GM21528 (cell line): ENCODE data around the gene FOXR1.

ENCODE experiments used
- ATAC-seq: cut with Tn5 transposase; IDR thresholded peaks from one replicate; pipeline ENCODE4 v1.9.1; 2021; ENCODE audit warnings: mild to moderate bottlenecking, moderate library complexity; ENCODE audit not compliant: unreplicated experiment, low FRiP score

FOXR1 gene

DNA sequence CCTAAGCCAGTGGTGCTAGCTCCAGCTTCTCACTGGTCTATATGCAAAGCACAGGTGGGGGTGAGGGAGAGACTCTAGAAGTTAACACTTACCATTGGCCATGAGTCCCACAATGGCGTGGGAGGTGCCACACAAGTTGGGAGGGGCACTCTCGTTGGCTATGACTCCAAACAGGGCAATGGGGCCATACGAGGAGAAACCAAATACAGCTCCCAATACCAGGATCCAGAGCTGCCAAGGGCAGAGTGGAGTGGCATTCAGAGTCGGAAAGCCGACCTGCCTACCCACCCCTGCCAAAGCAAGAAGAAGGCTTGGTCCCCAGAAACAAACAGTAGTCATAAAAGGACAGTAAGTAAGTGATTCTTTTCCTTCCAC is 53.5 kb downstream of the FOXR1 start:
- ATAC-seq = no peak

DNA sequence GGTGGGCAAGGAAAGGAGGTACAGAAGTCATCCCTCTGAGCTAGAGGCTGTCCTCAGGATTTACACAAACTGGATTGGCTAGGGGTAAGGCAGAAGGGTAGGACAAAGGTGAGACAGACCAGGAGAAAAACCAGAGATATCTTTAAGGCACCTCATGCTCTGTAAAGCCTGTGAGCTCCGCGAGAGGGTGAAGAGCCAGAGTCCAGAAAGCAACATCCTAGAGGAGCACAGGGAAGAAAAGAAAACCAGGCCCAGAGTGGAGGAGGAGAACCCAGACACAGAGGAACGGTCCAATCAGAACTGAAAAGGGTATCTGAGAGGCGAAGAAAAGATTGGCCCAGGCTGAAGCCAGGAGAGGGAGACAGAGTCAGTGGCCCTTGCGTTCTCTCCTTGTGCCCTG is 54.0 kb downstream of the FOXR1 start:
- no peak for ATAC-seq

DNA sequence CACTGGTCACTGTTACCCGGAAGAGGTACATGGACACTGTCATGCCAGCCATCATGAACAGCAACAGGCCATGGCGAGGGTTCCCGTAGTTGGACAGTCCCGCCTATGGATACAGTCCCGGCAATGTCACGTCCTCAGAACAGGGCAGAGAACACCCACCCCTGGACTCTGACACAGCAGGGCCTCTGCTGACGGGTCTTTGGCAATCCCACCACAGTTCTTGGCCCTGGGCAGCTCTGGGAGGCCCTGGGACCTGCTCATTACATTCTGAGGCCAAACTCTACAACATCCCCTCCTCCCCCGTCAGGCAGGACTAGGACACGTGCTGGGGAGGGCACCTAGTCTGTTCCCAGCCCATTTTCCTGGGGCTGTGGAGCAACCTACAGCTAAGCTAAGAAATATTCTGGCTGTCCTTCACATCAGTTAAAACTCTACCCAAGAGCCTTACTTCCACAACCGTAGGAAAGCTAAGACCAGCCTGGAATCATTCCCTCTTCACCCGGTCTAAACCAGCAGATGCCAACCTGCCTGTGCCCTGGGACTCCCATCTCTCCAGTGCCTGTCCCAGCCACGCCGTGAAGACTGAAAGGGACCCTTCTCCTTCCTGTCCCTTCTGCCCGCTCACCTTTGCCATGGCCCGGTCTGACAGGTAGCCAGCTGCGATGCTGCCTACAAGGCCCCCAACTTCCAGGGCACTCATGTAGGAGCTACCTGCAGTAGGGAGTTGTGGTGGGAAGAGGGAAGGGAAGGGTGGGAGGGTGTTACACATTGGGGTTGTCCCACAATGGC is 54.6 kb downstream of the FOXR1 start:
- ATAC-seq = no peak

DNA sequence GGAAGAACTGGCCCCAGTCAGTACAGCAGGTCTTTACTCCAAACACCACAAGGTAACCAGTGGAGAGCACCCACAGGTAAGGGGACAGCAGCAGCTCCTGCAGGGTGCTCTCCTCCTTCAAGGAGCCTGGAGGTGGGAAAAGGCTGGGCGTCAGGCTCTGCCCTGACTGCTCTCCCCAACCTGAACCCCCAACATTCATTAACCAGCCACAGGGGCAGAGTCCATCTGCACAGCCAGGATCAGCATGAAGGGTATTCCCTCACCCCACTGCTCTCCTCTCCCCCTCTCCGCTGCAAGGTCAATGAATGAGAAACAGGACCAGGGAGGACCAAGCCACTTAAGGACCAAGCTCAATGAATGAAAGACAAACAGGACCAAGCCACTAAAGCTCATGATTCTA is 55.4 kb downstream of the FOXR1 start:
- no peak for ATAC-seq

DNA sequence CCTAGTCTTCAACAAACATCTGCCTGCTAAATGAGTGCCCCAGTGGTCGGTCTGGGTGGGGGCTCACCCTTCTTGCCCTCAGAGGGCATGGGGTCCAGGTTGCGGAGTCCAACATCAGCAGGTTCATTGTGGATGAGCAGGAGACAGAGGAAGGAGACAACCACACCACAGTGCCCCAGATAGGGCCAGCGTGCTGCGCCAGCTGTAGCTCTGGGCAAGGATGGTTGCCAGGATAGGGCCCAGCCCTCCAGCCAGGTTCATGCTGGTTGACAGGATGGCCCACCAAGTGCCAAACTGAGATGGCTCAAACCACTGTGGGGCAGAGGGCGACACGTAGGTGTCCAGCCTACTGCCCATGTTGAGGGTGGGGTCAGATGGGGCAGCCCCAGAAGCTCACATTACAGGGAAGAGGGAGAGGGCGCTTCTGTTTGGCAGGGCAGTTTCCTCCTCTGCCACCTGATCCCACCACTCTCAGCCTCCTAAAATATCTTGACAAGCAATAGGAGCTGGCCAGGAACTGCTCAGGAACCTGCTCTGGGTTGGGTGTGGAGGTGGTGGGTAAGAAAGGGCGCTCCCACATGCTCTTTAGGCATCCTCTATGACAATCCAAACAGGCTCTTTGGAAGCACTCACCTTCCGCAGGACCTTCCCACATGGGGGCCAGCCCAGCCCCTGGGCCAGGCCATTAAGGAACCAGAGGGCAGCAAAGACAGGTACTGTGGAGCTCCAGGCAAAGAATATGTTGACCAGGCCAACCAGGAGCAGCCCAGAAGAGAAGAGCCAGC is 56.2 kb downstream of the FOXR1 start:
- no peak for ATAC-seq

DNA sequence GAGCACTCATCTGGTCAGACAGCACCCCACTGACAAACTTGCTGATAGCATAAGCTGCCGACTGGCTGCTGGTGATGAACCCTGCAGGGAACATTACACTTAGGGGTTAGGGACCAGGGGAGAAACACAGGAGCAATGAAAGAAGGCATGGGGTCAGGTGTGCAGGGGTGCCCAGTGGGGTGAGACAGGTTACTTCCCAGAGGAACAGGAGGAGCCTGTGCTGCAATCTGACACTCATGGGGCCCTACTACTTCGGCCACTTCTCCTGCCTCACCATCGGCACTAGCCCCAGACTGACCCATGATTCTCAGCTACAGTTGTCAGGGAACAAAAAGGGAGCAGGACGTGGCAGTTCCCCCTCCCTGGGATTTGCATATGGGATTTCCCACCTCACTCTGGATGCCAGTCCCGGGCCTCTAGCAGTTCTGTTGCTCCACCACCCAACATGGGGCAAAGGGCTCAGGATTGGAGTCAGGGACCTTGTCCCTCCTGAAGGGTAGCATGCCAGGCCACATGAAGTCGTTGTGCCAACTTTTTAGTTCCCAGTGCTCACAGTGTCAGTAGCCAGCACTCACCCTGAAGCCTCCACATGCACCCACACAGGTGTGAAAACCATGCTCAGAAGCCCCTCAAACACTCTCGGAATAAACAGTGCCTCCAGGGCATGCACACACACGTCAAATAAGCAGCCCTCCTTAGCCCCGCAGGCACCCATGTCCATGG is 56.9 kb downstream of the FOXR1 start:
- ATAC-seq = no peak

DNA sequence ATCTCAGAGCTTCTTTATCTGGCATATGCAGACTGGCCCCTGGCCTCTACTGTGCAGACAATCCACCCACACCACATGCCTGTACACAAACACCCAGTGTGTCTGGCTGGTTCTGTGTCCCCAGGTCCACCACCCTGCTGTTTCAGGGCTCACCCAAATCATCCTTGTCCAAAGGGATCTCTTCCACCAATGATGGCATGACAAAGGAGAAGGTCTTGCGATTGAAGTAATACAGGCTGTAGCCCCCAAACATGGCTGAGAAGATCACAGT is 57.4 kb downstream of the FOXR1 start:
- no peak for ATAC-seq

DNA sequence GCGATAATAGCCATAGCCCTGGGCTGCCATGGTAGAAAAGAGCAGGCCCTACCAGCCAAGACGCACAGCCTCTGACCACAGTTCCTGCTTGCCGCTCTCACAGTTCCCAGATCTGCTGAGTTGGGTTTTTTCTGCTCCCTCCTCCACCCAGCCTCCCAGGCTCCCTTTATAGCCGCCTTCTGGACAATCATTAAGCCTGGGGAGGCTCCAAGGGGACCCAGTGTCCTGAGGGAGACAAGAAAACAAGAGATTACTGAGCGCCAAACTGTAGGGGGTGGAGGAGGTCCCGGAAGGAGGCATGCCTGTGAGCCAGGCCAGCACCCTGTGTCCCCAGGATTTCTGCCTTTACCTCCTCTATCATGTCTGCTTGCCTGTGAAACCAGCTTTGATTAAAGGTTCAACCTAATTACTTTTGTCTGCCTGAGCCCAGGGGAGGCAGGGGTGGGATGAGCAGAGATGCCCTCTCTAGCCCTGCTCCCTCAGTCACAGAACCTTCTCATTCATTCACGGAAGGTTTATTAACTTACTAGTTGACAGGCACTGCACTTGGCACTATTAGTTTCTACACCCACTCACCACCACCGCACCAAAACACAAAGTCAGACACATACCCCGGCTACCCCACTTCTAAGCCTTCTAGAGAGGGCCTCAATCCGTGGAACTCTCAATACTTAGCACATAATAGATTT is 57.9 kb downstream of the FOXR1 start:
- no peak for ATAC-seq

DNA sequence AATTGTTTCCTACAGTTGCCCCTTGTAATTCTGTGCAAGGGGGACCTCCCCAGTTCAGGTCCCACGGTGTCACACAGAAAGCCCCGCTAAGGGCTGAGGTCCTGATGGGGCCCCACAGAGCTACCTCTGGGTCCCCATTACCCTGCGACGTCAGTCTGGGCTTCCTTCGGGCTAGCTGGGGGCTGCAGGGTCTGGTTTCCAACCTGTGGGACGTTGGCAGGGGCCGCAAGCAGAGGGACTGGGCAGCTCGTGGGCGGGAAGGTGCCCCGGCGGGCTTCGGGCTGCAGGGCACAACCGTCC is 58.4 kb downstream of the FOXR1 start:
- peak; percentile 16 for ATAC-seq

DNA sequence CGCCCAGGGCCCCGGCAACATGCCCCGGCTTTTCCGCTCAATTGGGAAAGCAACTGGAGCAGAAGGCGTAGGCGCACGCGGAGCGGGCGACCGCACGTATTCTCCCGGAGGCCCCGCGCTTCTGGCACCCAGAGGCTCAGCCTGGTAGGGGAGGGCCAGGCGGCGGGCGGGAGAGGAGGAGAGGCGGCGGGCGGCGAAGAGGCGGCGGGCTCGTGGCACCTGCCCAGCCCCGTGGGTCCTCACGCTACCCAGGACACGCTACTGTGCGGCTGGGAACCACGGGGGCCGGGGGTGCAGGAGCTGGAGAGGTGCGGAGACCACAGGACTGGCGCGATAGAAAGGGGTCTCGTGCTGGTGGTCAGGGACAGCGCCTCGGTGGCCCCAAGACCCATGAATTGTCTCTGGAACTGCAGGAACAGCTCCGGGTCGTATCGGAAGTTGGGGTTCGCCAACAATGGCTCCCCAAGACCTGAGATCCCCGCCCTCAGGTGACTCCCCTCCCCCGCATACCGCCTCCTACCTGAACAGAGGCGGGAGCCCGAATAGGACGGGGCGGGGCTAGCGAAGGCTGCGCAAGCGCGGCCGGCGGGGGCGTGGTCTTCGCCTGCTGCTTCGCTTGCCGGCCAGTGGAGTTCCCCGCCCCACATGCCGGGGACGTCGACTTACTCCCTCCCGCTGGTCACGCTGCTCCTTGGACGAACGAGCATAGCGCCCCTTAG is 58.9 kb downstream of the FOXR1 start, which contains the start of gene SLC37A4:
TSS of gene SLC37A4 (minus strand) at position 549 of the 719 bp plus-strand sequence.
- ATAC-seq = peak; percentile 73
